Measurements from ENCODE around the gene C2orf92.
A peak's percentile ranks its signal among the peaks of the same experiment; 100 is the strongest.
"Not testable (repeated sequence)": the region's sequence is repeated elsewhere in the genome, so short reads cannot be mapped to it uniquely, and the experiment has no call there.

The C2orf92 gene

DNA sequence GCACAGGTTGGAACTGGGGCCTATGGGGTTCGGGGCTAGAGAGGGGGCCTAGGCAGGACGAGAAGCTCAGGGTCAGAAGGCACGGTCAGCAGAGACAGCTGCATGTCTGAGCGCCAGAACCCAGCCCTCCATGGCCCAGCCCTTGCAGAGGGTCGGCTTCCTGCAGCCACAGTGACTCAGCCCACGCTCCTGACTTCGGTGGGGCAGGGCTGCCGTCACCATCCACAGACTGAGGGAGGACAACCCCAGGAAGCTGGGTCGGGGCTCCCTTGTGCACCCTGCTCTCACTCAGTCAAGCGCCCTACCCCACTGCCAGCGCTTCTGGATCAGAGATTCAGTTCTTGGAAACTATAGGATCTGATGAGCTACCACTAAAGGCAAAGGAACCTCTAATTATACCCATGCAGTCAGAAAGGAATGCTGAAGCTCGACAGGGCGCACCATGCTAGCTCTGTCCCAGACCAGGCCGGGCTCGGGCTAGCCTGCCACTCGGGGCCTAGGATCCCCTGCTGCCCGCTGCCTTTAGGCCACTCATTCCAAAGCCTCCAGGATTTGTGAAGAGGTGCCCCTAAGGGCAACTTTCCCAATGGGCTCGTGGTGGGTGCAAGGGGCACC, 8.6 kb upstream of the C2orf92 start:
- no peak for DNase-seq

DNA sequence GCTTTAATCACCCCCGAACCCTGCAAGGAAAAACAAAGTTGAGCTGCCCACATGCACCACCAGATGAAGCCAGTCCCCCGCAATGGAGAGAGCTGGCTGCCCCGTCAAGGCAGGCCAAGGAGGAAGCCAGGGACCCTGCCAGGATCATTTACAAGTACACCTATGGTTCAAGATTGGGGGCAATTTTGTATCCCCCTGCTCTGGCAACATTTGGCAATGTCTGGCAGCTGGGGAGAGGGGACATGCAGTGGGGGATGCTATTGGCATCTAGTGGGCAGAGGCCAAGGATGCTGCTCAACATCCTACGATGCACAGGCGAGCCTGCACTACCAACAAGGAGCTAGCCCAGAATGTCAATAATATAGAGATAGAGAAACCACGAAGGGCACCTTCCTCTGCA, 7.6 kb upstream of the C2orf92 start:
- no peak for DNase-seq

GRCh38 chr2:97662386-97662894, 7.1 kb upstream of the C2orf92 start:
- DNase-seq = no peak

GRCh38 chr2:97662895-97663625, 6.5 kb upstream of the C2orf92 start:
- peak; percentile 36 to 40 for DNase-seq

DNA sequence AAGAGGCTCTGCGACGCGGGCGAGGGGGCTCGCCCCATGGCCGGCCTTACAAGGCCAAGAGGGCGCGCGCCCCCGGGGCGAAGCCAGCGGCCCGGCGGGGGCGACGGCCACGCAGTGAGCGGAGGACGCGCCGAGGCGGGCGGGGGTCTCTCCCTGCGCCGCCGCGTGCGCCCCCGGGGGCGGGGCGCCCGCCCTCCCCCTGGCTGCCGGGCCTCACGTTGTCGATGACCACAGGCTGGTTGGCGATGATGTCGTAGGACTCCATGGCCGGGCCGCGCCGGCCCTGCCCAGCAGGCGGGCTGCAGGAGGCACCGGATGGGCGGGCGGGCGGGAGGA, 5.9 kb upstream of the C2orf92 start:
- DNase-seq = no peak

DNA sequence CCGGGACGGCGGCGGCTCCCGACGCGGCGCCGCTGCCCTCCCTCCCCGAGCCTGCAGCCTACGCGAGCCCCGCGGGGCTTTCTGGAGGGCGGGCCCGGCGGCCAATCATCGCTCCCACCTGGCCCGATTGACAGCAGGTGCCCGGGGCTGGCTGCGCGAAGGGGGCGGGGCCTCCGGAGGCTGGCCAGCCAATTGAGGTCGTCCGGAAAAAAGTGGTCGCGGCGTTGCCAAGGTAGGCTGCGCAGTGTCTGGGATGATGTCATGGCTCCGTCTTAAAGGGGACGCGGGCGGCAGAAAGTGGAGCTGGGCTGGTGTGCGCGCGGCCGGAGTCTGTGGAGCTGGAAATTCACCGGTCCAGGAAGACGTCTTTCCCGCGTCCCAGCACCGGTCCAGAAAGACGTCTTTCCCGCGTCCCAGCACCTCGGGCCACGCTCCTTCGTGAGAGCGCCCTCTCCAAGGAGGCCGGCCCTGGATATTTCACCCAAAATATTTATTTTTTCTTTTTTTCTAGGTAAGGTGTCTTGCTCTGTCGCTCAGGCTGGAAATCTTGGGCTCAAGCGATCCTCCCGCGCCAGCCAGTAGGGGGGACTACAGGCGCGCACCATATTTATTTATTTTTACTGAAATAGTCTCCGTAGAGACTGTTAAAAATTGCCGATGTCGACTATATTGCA, 5.4 kb upstream of the C2orf92 start, which contains the start of gene ACTR1B:
Gene ACTR1B (minus strand): TSS at position 83 of the 674 bp plus-strand sequence. CDS start 154 bp downstream, outside the sequence.
- peak; percentile 85 to 96 for DNase-seq

- no peak for DNase-seq
Observed at GRCh38 chr2:97664636-97664970, 4.9 kb upstream of the C2orf92 start.

- DNase-seq = no peak
Observed at GRCh38 chr2:97670471-97670870, 958 bp downstream of the C2orf92 start.

- DNase-seq = no peak
Observed at GRCh38 chr2:97671526-97671925, 2.0 kb downstream of the C2orf92 start.

DNA sequence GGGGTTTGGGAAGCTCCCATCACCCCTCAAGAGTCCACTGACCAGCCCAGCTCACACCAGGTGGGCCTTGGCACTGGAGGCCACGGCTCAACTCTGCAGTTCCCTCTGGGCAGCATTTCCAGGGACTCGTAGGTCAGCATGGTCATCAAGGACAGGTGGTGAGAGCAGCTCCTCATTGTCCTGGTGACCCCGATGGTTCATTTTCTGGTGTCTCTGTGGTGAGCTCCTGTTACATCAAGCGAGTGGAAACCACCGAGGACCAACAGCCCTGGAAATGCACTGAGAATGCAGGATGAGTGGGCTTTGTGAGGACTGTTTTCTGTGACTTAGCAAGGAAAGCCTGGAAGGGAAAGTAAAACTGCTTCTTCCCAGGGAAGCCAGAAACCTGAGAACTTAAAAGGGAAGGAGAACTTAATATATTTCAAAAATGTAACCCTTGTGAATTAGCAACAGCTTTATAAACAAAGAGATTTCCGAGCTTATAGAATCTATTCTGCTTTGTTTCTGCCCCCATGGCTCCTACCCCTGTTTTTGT, 3.2 kb downstream of the C2orf92 start:
- not testable (repeated sequence) for DNase-seq

- no peak for DNase-seq
Observed at GRCh38 chr2:97673182-97673914, 3.8 kb downstream of the C2orf92 start.

- no peak for DNase-seq
Observed at GRCh38 chr2:97673915-97674283, 4.4 kb downstream of the C2orf92 start.

DNA sequence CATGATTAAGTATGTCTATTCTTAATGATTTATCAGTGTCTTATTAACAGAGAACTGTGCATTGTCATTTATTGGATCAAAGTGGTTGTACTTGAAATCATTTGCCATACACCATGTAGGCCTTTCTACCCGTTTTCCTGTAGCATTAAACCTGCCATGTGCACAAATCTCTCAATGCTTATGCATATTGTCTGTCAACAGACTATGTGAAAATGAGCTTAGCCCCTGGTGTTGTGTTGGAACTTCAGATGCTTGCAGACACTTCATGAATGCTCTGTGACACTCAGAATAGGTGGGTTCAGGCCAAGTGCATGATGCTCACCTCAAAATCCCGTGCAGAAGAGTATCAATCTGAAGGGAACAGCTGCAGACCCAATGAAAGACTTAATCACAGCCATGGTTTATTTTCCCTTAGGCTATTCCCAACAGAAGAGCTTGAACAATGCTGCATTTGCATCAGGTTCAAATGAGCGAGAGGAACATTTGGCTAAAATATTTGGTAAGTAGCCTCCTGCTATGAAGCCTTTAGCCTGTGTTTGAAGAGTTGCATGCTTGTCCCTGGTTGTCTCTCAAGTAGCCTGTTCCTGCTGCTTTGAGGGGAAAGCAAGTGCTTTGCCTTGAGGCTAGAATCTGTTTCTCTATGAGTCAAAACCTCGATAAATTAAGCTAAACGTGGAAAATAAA, 6.1 kb downstream of the C2orf92 start:
- DNase-seq = no peak

GRCh38 chr2:97676620-97677019, 7.1 kb downstream of the C2orf92 start:
- DNase-seq = no peak

DNA sequence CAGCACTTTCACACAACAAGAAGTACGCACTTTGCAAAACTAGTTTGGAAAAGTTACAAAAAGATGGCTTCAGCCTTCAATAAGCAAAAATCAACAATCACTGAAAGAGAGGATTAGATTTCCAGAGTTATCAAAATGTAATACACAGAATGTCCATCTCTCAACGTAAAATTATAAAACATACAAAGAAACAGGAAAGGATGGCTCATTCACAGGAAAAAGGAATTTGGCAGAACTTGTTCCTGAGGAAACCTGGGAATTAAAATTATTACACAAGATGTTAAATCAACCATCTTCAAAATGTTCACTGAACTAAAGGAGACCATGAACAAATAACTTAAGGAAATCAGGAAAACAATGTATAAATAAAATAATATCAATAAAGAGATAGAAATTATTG, 8.0 kb downstream of the C2orf92 start:
- no peak for DNase-seq

- DNase-seq = no peak
Observed at GRCh38 chr2:97678298-97678697, 8.8 kb downstream of the C2orf92 start.

DNA sequence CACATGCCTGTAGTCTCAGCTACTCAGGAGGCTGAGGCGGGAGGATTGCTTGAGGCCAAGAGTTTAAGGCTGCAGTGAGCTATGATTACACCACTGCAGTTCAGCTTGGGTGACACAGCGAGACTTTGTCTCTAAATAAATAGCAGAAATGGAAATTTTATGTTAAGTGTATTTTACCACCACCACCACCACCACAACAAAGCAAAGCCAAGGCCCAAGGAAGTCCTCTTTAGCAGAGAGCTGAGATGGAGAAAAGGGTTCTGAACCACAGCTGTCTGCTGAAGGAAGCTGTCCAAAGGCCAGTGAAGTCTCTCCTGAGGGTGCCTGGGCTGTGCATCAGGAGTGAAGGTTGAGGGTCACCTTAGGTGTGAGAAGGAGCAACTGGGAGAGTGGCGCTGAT, 17.7 kb downstream of the C2orf92 start:
- DNase-seq = not testable (repeated sequence)

- no peak for DNase-seq
Observed at GRCh38 chr2:97688062-97688827, 18.7 kb downstream of the C2orf92 start.

- DNase-seq = no peak
Observed at GRCh38 chr2:97691166-97691565, 21.7 kb downstream of the C2orf92 start.

DNA sequence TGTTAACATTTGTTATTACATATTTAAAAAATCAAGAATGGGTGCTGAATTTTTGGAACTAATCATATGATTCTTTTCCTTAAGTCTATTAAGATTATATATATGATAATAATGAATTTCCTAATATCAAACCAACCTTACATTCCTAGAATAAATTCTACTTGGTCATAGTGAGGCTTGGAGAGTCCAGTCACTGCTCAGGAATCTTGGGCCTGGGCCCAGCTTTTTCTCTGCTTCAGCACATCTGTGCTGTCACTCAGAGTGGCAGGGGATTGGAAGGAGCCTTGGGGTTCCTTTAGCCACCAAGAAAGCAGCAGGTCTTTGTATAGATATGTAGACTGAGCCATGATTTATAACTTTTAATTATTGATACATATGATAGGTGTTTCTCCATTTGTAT, 24.0 kb downstream of the C2orf92 start:
- no peak for DNase-seq

DNA sequence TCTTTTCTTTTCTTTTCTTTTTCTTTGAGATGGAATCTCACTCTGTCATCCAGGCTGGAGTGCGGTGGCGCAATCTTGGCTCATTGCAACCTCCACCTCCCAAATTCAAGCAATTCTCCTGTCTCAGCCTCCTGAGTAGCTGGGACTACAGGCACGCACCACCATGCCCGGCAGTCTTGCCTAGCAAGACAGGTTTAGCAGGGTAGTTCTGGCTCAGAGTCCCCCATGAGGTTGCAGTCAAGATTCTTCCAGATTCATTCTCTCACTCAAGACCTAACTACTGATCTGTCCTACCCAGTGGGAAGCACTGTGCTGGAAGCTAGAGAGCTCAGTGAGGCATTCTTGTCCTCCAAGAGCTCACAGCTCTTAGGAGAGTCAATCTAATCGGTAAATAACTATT, 26.2 kb downstream of the C2orf92 start:
- no peak for DNase-seq

Data from NCI-H187 (cell line).